Raji (cell line): ENCODE data around the gene HAUS7.

Experiments
- POLR2A ChIP-seq: IDR thresholded peaks from 2 replicates; pipeline ENCODE4 v1.6.1; 2011; ENCODE audit warnings: low read depth, low read length, control low read depth; ENCODE audit not compliant: insufficient read depth

HAUS7 gene

GRCh38 chrX:153408871-153409351, 61.5 kb downstream of the HAUS7 start:
- TF ChIP-seq POLR2A: no peak

- no peak for TF ChIP-seq POLR2A
These were observed 62.1 kb downstream of the HAUS7 start for GRCh38 chrX:153408221-153408721.

- no peak for TF ChIP-seq POLR2A
These were observed 62.6 kb downstream of the HAUS7 start for GRCh38 chrX:153407736-153408135.

GRCh38 chrX:153406903-153407302, 63.5 kb downstream of the HAUS7 start:
- TF ChIP-seq POLR2A: no peak

DNA sequence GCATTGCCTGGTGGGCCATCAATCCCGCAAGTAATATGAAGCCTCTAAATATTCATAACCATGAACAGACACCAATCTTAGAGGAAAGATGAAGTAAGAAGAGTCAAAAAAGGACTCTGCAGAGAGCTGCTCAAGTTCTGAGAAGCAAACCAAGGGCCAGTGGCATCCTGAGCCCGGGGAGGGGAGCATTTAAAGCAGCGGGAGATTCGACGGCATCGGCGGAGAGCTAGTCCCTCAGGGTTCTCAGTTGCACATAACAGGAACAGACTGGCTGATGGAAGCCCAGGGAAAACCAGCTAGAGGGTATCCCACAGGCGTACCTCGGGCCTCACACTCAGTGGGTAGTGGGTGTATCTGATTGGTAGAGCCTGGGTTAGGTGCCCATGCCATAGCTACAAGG, 64.4 kb downstream of the HAUS7 start:
- no peak for TF ChIP-seq POLR2A

DNA sequence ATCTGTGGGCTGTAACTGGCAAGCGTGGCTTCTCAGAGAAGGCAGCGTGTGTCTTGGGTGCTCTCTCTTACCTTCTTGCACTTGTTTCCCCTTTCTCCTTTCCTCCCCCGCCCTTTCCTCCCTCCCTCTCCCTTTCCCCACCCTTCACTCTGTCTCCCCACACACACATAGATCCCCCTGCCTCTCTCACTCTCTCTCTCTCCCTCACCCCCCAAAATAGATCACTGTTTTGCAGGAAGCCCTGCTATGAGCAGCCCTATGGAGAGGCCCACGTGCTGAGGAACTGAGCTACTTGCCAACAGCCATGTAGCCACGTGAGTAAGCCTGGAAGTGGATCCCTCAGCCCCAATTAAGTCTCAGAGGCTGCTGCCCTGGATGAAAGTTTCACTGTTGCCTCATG, 65.0 kb downstream of the HAUS7 start:
- no peak for TF ChIP-seq POLR2A

- TF ChIP-seq POLR2A: no peak
These were observed 69.1 kb downstream of the HAUS7 start, which contains the start of gene PNMA6E for GRCh38 chrX:153401133-153401764. Gene PNMA6E (minus strand): TSS chrX:153401350. CDS start chrX:153398849, 2,501 bp downstream.

- TF ChIP-seq POLR2A: no peak
These were observed 69.9 kb downstream of the HAUS7 start for GRCh38 chrX:153400146-153401132.

DNA sequence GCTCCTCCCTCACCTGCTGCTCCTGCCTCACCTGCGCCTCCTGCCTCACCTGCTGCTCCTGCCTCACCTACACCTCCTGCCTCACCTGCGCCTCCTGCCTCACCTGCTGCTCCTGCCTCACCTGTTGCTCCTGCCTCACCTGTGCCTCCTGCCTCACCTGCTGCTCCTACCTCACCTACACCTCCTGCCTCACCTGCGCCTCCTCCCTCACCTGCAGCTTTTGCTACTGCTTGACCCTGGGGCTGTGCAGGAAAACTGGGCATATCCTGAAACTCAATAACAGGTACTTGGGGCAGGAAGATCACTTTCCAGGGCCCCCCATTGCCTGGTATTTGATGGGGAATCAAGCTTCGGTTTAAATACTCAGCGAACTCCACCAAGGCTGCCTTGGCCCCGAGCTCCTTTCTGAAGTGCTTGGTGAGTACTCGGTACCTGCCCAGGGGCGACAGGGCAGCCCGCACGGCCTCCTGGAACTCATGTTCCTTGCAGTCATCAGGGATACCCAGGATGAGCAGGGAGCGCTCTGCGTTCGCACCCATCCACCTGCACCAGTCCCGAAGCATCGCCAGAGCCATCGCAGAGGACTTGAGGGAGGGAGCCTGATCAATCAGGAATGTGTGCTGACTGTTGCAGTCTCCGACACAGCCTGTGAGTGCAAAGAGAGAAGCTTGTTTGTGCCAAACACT, 72.0 kb downstream of the HAUS7 start:
- no peak for TF ChIP-seq POLR2A
